DOHH2 (cell line): ENCODE results near the gene MRTFB.
A peak's percentile ranks its signal among the peaks of the same experiment; 100 is the strongest.

Experiments used
- H3F3A ChIP-seq: fragments of 200-600 bp; sonication (generic), shearing (Covaris generic); 2 replicates; pipeline ENCODE4 v1.6.0; 2016; ENCODE audit warnings: antibody characterized with exemption, mild to moderate bottlenecking; ENCODE audit not compliant: control insufficient read depth, insufficient read depth
- H3K27ac ChIP-seq: fragments of 200-600 bp; sonication (generic); 2 replicates; pipeline ENCODE4 v1.5.1; 2014; ENCODE audit warnings: low read depth, mild to moderate bottlenecking, low read length, moderate library complexity
- H3K27me3 ChIP-seq: fragments of 200-600 bp; sonication (generic); 2 replicates; pipeline ENCODE4 v1.6.1; 2014; ENCODE audit warnings: mild to moderate bottlenecking, low read length, mixed read lengths; ENCODE audit not compliant: control insufficient read depth
- H3K36me3 ChIP-seq: fragments of 200-600 bp; sonication (generic); 2 replicates; pipeline ENCODE4 v1.6.1; 2014; ENCODE audit warnings: mild to moderate bottlenecking, low read length, moderate library complexity, mixed read lengths; ENCODE audit not compliant: control insufficient read depth
- H3K4me1 ChIP-seq: fragments of 200-600 bp; sonication (generic); 2 replicates; pipeline ENCODE4 v1.6.1; 2014; ENCODE audit warnings: mild to moderate bottlenecking, low read length, mixed read lengths; ENCODE audit not compliant: control insufficient read depth
- H3K4me2 ChIP-seq: fragments of 200-600 bp; sonication (generic); 2 replicates; pipeline ENCODE4 v1.6.0; 2014; ENCODE audit warnings: mild to moderate bottlenecking, low read length, moderate library complexity
- H3K4me3 ChIP-seq: fragments of 200-600 bp; sonication (generic); 2 replicates; pipeline ENCODE4 v1.5.1; 2014; ENCODE audit warnings: mild to moderate bottlenecking, low read length, mixed read lengths
- H3K79me2 ChIP-seq: fragments of 200-600 bp; sonication (generic); 2 replicates; pipeline ENCODE4 v1.6.1; 2014; ENCODE audit warnings: mild to moderate bottlenecking, low read length, mixed read lengths; ENCODE audit not compliant: control insufficient read depth
- H3K9me2 ChIP-seq: fragments of 200-600 bp; sonication (generic); replicated peaks from 2 replicates; pipeline ENCODE4 v1.6.1; 2014; ENCODE audit warnings: mild to moderate bottlenecking, low read length, mixed read lengths; ENCODE audit not compliant: control insufficient read depth
- H3K9me3 ChIP-seq: fragments of 200-600 bp; sonication (generic); 2 replicates; pipeline ENCODE4 v1.6.1; 2014; ENCODE audit warnings: antibody characterized with exemption, low read length, mixed read lengths; ENCODE audit not compliant: control insufficient read depth, insufficient read depth
- H4K20me1 ChIP-seq: fragments of 200-600 bp; sonication (generic); 2 replicates; pipeline ENCODE4 v1.6.0; 2014; ENCODE audit warnings: low read depth, mild to moderate bottlenecking, antibody characterized with exemption, low read length, moderate library complexity; ENCODE audit not compliant: control insufficient read depth, insufficient read depth
- CTCF ChIP-seq: fragments of 200-600 bp; sonication (generic); IDR thresholded peaks from one replicate; pipeline ENCODE4 v1.5.1; 2014; ENCODE audit warnings: antibody characterized with exemption, mild to moderate bottlenecking, low read depth, low read length; ENCODE audit not compliant: poor library complexity, severe bottlenecking
- EZH2phosphoT487 ChIP-seq: fragments of 200-600 bp; sonication (generic); IDR thresholded peaks from 2 replicates; pipeline ENCODE4 v1.6.1; 2017; ENCODE audit warnings: borderline replicate concordance, mild to moderate bottlenecking, antibody characterized with exemption, low read length, moderate library complexity, mixed read lengths

The MRTFB gene

GRCh38 chr16:14310519-14310991 lies 239.4 kb downstream of the MRTFB start:
- H3K36me3 ChIP-seq: no peaks in the 10 kb centered on the region
- H4K20me1 ChIP-seq: no peaks in the 10 kb centered on the region; the same call in 1 of the 2 replicates
- peak overlapping the region; percentile 56 for H3K4me2 ChIP-seq
- H3F3A ChIP-seq: 0 out of 2 replicates have a peak, but pooled peaks cover under 1% of the 10 kb centered on the region
- H3K27me3 ChIP-seq: no peaks in the 10 kb centered on the region
- H3K4me3 ChIP-seq: 0 out of 2 replicates have a peak overlapping the region, but pooled peaks have one; percentile 11
- no peaks in the 10 kb centered on the region for H3K9me3 ChIP-seq
- H3K27ac ChIP-seq: no peak overlapping the region
- H3K4me1 ChIP-seq: peaks cover 55% of the 10 kb centered on the region
- H3K79me2 ChIP-seq: peaks cover 51% of the 10 kb centered on the region
- H3K9me2 ChIP-seq: no peaks in the 10 kb centered on the region
- TF ChIP-seq EZH2phosphoT487: no peak
- peak; percentile 35 for TF ChIP-seq CTCF

- no peak overlapping the region for H3K27ac ChIP-seq
- no peak for TF ChIP-seq CTCF
- TF ChIP-seq EZH2phosphoT487: no peak
- H3F3A ChIP-seq: no peaks in the 10 kb centered on the region
- H3K4me3 ChIP-seq: no peak overlapping the region
- no peaks in the 10 kb centered on the region for H3K27me3 ChIP-seq
- no peaks in the 10 kb centered on the region; the same call in 1 of the 2 replicates for H4K20me1 ChIP-seq
- H3K4me1 ChIP-seq: peaks cover 36% of the 10 kb centered on the region
- peak overlapping the region; percentile 16; the same call in 1 of the 2 replicates for H3K4me2 ChIP-seq
- no peaks in the 10 kb centered on the region for H3K36me3 ChIP-seq
- H3K79me2 ChIP-seq: peaks cover 20% of the 10 kb centered on the region
- H3K9me3 ChIP-seq: no peaks in the 10 kb centered on the region
- H3K9me2 ChIP-seq: no peaks in the 10 kb centered on the region
Observed at GRCh38 chr16:14314116-14314515, 243.0 kb downstream of the MRTFB start.

GRCh38 chr16:14315683-14316320 lies 244.7 kb downstream of the MRTFB start:
- H3F3A ChIP-seq: no peaks in the 10 kb centered on the region
- no peak overlapping the region for H3K27ac ChIP-seq
- H3K4me3 ChIP-seq: no peak overlapping the region
- H3K9me2 ChIP-seq: no peaks in the 10 kb centered on the region
- H3K4me1 ChIP-seq: peaks cover 19% of the 10 kb centered on the region
- no peaks in the 10 kb centered on the region for H3K36me3 ChIP-seq
- H3K4me2 ChIP-seq: no peak overlapping the region
- peaks cover 4% of the 10 kb centered on the region for H3K79me2 ChIP-seq
- H3K27me3 ChIP-seq: no peaks in the 10 kb centered on the region
- H4K20me1 ChIP-seq: no peaks in the 10 kb centered on the region
- H3K9me3 ChIP-seq: no peaks in the 10 kb centered on the region
- no peak for TF ChIP-seq CTCF
- no peak for TF ChIP-seq EZH2phosphoT487
